DND-41 (cell line): ENCODE results near the gene ZNF101.

Source experiments
- EZH2 ChIP-seq: IDR thresholded peaks from 3 replicates; pipeline ENCODE4 v1.6.1; 2012; ENCODE audit warnings: borderline replicate concordance, low read depth, mild to moderate bottlenecking, moderate library complexity, low read length, inconsistent platforms; ENCODE audit not compliant: severe bottlenecking
- TF ChIP-seq, protein P1 (sequence below): IDR thresholded peaks from 2 replicates; pipeline ENCODE4 v1.5.1; 2012; ENCODE audit warnings: borderline replicate concordance, low read length, moderate library complexity, mild to moderate bottlenecking; ENCODE audit not compliant: poor library complexity, severe bottlenecking; ENCODE audit errors: extremely low read depth

DNA sequence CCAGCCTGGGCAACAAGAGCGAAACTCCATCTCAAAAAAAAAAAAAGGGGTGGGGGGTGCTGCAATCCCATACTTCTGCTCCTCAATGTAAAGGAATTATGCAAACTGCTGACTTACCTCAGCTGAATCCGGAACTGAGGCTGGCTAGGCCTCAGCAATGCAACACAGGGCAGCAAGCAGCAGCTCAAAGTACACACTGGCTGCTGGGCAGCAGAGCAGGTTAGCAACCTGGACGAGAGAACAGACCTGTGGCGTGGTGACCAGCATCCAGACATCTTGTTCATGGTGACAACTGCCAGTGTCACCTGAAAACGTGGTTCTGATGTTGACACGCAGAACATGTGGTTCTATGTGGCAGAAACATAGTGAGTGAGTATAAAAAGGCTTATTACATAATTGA, 36.2 kb downstream of the ZNF101 start:
- TF ChIP-seq, protein P1, sequence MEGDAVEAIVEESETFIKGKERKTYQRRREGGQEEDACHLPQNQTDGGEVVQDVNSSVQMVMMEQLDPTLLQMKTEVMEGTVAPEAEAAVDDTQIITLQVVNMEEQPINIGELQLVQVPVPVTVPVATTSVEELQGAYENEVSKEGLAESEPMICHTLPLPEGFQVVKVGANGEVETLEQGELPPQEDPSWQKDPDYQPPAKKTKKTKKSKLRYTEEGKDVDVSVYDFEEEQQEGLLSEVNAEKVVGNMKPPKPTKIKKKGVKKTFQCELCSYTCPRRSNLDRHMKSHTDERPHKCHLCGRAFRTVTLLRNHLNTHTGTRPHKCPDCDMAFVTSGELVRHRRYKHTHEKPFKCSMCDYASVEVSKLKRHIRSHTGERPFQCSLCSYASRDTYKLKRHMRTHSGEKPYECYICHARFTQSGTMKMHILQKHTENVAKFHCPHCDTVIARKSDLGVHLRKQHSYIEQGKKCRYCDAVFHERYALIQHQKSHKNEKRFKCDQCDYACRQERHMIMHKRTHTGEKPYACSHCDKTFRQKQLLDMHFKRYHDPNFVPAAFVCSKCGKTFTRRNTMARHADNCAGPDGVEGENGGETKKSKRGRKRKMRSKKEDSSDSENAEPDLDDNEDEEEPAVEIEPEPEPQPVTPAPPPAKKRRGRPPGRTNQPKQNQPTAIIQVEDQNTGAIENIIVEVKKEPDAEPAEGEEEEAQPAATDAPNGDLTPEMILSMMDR, result no peak
- TF ChIP-seq EZH2, result no peak
